ENCODE data around the gene NAV3. TPM values are rescaled to one million over a fixed set of nuclear protein-coding genes. Genes with fewer than 3 reads are reported as not detected.

The NAV3 gene
- total RNA-seq, 2 donors from 2014 or later, result 9.0 to 12.6 TPM

GRCh38 chr12:78226763-78227162 is 396.1 kb downstream of the NAV3 start:
- no peaks in the 10 kb centered on the region for H3K9me3 ChIP-seq
- no peaks in the 10 kb centered on the region for H3K4me1 ChIP-seq (replicated peaks)
- no peaks in the 10 kb centered on the region for H3K36me3 ChIP-seq
- TF ChIP-seq POLR2A (IDR thresholded peaks at IDR 0.05) (no peak), CTCF (IDR thresholded peaks at IDR 0.05) (no peak), POLR2AphosphoS5 (IDR thresholded peaks at IDR 0.05) (no peak)
- no peak overlapping the region for H3K27ac ChIP-seq
- intact Hi-C loops (cut with DNase I), result no loop called here
- H3K27me3 ChIP-seq (replicated peaks; ENCODE audit: insufficient read depth), result no peaks in the 10 kb centered on the region
- H3K4me3 ChIP-seq, result no peak overlapping the region
- WGBS, result 79% methylated on average over 6 of the region's 6 CpGs
- no peak for DNase-seq (ENCODE audit: low spot score)

- Histone ChIP-seq H3K4me3 (no peak overlapping the region), H3K27me3 (replicated peaks; ENCODE audit: insufficient read depth) (no peaks in the 10 kb centered on the region), H3K27ac (no peak overlapping the region), H3K9me3 (no peaks in the 10 kb centered on the region), H3K4me1 (replicated peaks) (no peaks in the 10 kb centered on the region), H3K36me3 (no peaks in the 10 kb centered on the region)
- WGBS, result 63% methylated on average over 4 of the region's 4 CpGs
- DNase-seq (ENCODE audit: low spot score), result no peak
- peak in 3 of 4 experiments; percentile 32 to 43 (median 35) for TF ChIP-seq CTCF (IDR thresholded peaks at IDR 0.05)
- no peak for TF ChIP-seq POLR2AphosphoS5 (IDR thresholded peaks at IDR 0.05)
- TF ChIP-seq POLR2A (IDR thresholded peaks at IDR 0.05), result no peak
- intact Hi-C loops (cut with DNase I), result no loop called here
Observed at GRCh38 chr12:78229591-78230101, 399.0 kb downstream of the NAV3 start.

GRCh38 chr12:78232756-78233155 is 402.1 kb downstream of the NAV3 start:
- no peak for TF ChIP-seq POLR2A (IDR thresholded peaks at IDR 0.05)
- TF ChIP-seq CTCF (IDR thresholded peaks at IDR 0.05), result no peak
- no peak for TF ChIP-seq POLR2AphosphoS5 (IDR thresholded peaks at IDR 0.05)
- Histone ChIP-seq H3K36me3 (no peaks in the 10 kb centered on the region), H3K4me3 (no peak overlapping the region), H3K27me3 (replicated peaks; ENCODE audit: insufficient read depth) (no peaks in the 10 kb centered on the region), H3K27ac (no peak overlapping the region), H3K9me3 (no peaks in the 10 kb centered on the region), H3K4me1 (replicated peaks) (no peaks in the 10 kb centered on the region)
- WGBS, result 86% methylated on average over 3 of the region's 3 CpGs
- intact Hi-C loops (cut with DNase I), result no loop called here
- DNase-seq (ENCODE audit: low spot score), result no peak

GRCh38 chr12:78236264-78236663 is 405.6 kb downstream of the NAV3 start:
- 97% methylated on average over 1 of the region's 1 CpG for WGBS

More at GRCh38 chr12:78236264-78236663, 405.6 kb downstream of the NAV3 start:
- Histone ChIP-seq H3K4me1 (replicated peaks) (no peaks in the 10 kb centered on the region), H3K27ac (no peak overlapping the region), H3K27me3 (replicated peaks; ENCODE audit: insufficient read depth) (no peaks in the 10 kb centered on the region), H3K9me3 (no peaks in the 10 kb centered on the region), H3K4me3 (no peak overlapping the region), H3K36me3 (no peaks in the 10 kb centered on the region)
- TF ChIP-seq POLR2AphosphoS5 (IDR thresholded peaks at IDR 0.05), result no peak
- no peak for TF ChIP-seq CTCF (IDR thresholded peaks at IDR 0.05)
- TF ChIP-seq POLR2A (IDR thresholded peaks at IDR 0.05), result no peak
- intact Hi-C loops (cut with DNase I), result no loop called here
- no peak for DNase-seq (ENCODE audit: low spot score)

All from prostate gland (tissue), 2 donors.